HEK293 (cell line): Measurements from ENCODE around the gene CNTN4.

Experiments
- MYNN ChIP-seq: fragments of 450-650 bp; formaldehyde crosslinking; IDR thresholded peaks from 2 replicates; pipeline ENCODE4 v1.5.1; 2016; ENCODE audit warnings: missing biosample characterization, missing genetic modification characterization, borderline replicate concordance
- PBX3 ChIP-seq: sonication (generic); formaldehyde crosslinking; IDR thresholded peaks from 2 replicates; pipeline ENCODE4 v1.8.1; 2022; ENCODE audit warnings: mild to moderate bottlenecking, moderate library complexity, missing genetic modification reagents
- ZNF132 ChIP-seq: fragments of 450-650 bp; formaldehyde crosslinking; IDR thresholded peaks from 2 replicates; pipeline ENCODE4 v1.5.1; 2017; ENCODE audit warnings: missing biosample characterization, missing genetic modification characterization, borderline replicate concordance
- ZNF174 ChIP-seq: fragments of 450-650 bp; formaldehyde crosslinking; IDR thresholded peaks from 2 replicates; pipeline ENCODE4 v1.5.0; 2017; ENCODE audit warnings: missing biosample characterization, mild to moderate bottlenecking, missing genetic modification characterization
- ZNF274 ChIP-seq, 2 experiments: fragments of 200-500 bp in 1 of 2; fragments of 450-650 bp in 1 of 2; sonication (Bioruptor generic) in 1 of 2; formaldehyde crosslinking in 1 of 2; IDR thresholded peaks; 2 replicates each; pipeline versions ENCODE4 v1.5.1 to v1.6.1; 2014 to 2016; ENCODE audit warnings: borderline replicate concordance in 1 of 2, inconsistent platforms in 1 of 2, low read length in 1 of 2, missing biosample characterization in 1 of 2, missing genetic modification characterization in 1 of 2
- ZNF660 ChIP-seq: fragments of 450-650 bp; IDR thresholded peaks from 2 replicates; pipeline ENCODE4 v1.5.1; 2018; ENCODE audit warnings: missing biosample characterization, mild to moderate bottlenecking, missing genetic modification characterization
- TF ChIP-seq, protein P1 (sequence below): fragments of 450-650 bp; formaldehyde crosslinking; IDR thresholded peaks from 2 replicates; pipeline ENCODE4 v1.5.1; 2016; ENCODE audit warnings: missing biosample characterization, missing genetic modification characterization
- TF ChIP-seq, protein P2 (sequence below): fragments of 450-650 bp; formaldehyde crosslinking; IDR thresholded peaks from 2 replicates; pipeline ENCODE4 v1.5.1; 2016; ENCODE audit warnings: missing biosample characterization, missing genetic modification characterization

GRCh38 chr3:2876362-2876761 is 777.7 kb downstream of the CNTN4 start:
- TF ChIP-seq PBX3 (no peak), ZNF174 (no peak), ZNF274 (IDR thresholded peaks at IDR 0.05; ENCODE audit: low read length) (no peak), ZNF274 (tag by site-specific recombination; IDR thresholded peaks at IDR 0.05; ENCODE audit: borderline replicate concordance) (no peak), ZNF660 (no peak), ZNF132 (tag by site-specific recombination) (no peak), MYNN (tag by site-specific recombination) (no peak)
- TF ChIP-seq, protein P1, sequence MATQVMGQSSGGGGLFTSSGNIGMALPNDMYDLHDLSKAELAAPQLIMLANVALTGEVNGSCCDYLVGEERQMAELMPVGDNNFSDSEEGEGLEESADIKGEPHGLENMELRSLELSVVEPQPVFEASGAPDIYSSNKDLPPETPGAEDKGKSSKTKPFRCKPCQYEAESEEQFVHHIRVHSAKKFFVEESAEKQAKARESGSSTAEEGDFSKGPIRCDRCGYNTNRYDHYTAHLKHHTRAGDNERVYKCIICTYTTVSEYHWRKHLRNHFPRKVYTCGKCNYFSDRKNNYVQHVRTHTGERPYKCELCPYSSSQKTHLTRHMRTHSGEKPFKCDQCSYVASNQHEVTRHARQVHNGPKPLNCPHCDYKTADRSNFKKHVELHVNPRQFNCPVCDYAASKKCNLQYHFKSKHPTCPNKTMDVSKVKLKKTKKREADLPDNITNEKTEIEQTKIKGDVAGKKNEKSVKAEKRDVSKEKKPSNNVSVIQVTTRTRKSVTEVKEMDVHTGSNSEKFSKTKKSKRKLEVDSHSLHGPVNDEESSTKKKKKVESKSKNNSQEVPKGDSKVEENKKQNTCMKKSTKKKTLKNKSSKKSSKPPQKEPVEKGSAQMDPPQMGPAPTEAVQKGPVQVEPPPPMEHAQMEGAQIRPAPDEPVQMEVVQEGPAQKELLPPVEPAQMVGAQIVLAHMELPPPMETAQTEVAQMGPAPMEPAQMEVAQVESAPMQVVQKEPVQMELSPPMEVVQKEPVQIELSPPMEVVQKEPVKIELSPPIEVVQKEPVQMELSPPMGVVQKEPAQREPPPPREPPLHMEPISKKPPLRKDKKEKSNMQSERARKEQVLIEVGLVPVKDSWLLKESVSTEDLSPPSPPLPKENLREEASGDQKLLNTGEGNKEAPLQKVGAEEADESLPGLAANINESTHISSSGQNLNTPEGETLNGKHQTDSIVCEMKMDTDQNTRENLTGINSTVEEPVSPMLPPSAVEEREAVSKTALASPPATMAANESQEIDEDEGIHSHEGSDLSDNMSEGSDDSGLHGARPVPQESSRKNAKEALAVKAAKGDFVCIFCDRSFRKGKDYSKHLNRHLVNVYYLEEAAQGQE (tag by site-specific recombination): no peak
- TF ChIP-seq, protein P2, sequence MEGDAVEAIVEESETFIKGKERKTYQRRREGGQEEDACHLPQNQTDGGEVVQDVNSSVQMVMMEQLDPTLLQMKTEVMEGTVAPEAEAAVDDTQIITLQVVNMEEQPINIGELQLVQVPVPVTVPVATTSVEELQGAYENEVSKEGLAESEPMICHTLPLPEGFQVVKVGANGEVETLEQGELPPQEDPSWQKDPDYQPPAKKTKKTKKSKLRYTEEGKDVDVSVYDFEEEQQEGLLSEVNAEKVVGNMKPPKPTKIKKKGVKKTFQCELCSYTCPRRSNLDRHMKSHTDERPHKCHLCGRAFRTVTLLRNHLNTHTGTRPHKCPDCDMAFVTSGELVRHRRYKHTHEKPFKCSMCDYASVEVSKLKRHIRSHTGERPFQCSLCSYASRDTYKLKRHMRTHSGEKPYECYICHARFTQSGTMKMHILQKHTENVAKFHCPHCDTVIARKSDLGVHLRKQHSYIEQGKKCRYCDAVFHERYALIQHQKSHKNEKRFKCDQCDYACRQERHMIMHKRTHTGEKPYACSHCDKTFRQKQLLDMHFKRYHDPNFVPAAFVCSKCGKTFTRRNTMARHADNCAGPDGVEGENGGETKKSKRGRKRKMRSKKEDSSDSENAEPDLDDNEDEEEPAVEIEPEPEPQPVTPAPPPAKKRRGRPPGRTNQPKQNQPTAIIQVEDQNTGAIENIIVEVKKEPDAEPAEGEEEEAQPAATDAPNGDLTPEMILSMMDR (tag by site-specific recombination): no peak
